Esophagus squamous epithelium (tissue), 4 donors: ENCODE data around the gene TBC1D14.

Experiments used
- POLR2A ChIP-seq, 4 donors: fragments of 450-650 bp; IDR thresholded peaks; one replicate each; pipeline ENCODE4 v1.6.1; 2017; ENCODE audit warnings: antibody characterized with exemption in 4 of 4, mild to moderate bottlenecking in 4 of 4, moderate library complexity in 3 of 4
- TF ChIP-seq, protein P1 (sequence below), 6 experiments: fragments of 450-650 bp in 4 of 6; fragments of 200-600 bp in 2 of 6; sonication (generic) in 2 of 6; IDR thresholded peaks; one replicate each; pipeline ENCODE4 v1.5.1; 2016 to 2019; ENCODE audit warnings: antibody characterized with exemption in 6 of 6, mild to moderate bottlenecking in 4 of 6, moderate library complexity in 4 of 6

GRCh38 chr4:7021355-7021754 lies 111.7 kb downstream of the TBC1D14 start:
- TF ChIP-seq, protein P1, sequence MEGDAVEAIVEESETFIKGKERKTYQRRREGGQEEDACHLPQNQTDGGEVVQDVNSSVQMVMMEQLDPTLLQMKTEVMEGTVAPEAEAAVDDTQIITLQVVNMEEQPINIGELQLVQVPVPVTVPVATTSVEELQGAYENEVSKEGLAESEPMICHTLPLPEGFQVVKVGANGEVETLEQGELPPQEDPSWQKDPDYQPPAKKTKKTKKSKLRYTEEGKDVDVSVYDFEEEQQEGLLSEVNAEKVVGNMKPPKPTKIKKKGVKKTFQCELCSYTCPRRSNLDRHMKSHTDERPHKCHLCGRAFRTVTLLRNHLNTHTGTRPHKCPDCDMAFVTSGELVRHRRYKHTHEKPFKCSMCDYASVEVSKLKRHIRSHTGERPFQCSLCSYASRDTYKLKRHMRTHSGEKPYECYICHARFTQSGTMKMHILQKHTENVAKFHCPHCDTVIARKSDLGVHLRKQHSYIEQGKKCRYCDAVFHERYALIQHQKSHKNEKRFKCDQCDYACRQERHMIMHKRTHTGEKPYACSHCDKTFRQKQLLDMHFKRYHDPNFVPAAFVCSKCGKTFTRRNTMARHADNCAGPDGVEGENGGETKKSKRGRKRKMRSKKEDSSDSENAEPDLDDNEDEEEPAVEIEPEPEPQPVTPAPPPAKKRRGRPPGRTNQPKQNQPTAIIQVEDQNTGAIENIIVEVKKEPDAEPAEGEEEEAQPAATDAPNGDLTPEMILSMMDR (IDR thresholded peaks at IDR 0.05): no peak
- TF ChIP-seq POLR2A (IDR thresholded peaks at IDR 0.05): no peak
